ENCODE results near the gene NPC1L1. TPM values are rescaled to one million over a fixed set of nuclear protein-coding genes. Genes with fewer than 3 reads are reported as not detected.

The NPC1L1 gene
- polyA plus RNA-seq, 1 donor (not counting 4 experiments of a cell fraction or from before 2014, with no cell fraction given): 0.01 TPM

DNA sequence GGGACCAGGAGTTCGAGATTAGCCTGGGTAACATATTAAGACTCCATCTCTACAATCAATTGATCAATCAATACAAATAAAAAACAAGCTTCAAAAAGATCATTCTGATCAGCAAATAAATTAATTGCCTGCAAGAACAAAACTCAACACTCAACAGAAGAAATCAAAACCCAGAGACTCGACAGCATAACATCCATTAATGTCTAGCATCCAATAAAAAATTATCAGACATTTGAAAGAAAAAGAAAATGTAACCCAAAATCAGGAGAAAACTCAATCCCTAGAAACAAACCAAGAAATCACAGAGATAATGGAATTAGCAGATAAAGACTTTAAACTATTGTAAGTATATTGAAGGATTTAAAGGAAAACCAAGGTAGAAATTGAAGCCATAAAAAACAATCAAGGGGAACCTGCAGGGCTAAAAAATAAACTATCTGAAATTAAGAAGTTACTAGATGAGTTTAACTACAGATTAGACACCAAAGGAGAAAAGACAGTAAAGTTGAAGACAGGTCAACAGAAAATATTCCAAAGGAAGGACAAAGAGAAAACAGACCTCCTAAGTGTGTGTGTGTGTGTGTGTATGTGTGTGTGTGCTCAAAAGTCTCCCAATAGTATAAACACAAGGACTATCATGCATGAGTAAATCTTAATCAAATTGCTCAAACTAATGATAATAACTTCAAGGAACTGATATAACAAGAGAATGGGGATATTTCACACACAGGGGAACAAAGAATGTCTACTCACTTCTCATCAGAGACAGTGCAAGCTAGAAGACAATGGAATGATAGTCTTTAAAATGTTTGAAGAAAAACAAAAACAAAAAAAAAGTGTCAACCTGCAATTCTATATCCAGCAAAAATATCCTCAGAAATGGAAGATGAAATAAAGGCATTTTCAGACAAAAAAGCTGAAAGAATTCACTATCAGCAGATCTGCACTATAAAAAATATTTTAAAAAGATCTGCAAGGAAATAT is 58.3 kb downstream of the NPC1L1 start:
- no peak for DNase-seq (ENCODE audit: low read depth, low spot score)
- no peak overlapping the region for H3K27ac ChIP-seq (ENCODE audit: control insufficient read depth, insufficient read depth, low read length)
- H4K20me1 ChIP-seq (ENCODE audit: control insufficient read depth, extremely low read depth, insufficient read depth, low read length): no peaks in the 10 kb centered on the region
- no peak for FAIRE-seq
- H3K9me1 ChIP-seq (ENCODE audit: control insufficient read depth, extremely low read depth, insufficient read depth, low read length): no peaks in the 10 kb centered on the region
- no peak overlapping the region for H3K4me2 ChIP-seq (ENCODE audit: control insufficient read depth, extremely low read depth, insufficient read depth, low read depth, low read length)
- TF ChIP-seq, protein P1, sequence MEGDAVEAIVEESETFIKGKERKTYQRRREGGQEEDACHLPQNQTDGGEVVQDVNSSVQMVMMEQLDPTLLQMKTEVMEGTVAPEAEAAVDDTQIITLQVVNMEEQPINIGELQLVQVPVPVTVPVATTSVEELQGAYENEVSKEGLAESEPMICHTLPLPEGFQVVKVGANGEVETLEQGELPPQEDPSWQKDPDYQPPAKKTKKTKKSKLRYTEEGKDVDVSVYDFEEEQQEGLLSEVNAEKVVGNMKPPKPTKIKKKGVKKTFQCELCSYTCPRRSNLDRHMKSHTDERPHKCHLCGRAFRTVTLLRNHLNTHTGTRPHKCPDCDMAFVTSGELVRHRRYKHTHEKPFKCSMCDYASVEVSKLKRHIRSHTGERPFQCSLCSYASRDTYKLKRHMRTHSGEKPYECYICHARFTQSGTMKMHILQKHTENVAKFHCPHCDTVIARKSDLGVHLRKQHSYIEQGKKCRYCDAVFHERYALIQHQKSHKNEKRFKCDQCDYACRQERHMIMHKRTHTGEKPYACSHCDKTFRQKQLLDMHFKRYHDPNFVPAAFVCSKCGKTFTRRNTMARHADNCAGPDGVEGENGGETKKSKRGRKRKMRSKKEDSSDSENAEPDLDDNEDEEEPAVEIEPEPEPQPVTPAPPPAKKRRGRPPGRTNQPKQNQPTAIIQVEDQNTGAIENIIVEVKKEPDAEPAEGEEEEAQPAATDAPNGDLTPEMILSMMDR (optimal IDR thresholded peaks at IDR 0.05 in 1 of 3, IDR thresholded peaks at IDR 0.05 in 1 of 3, conservative IDR thresholded peaks at IDR 0.05 in 1 of 3; ENCODE audit: extremely low read depth in 1 of 3, insufficient read depth in 2 of 3, low read length in 3 of 3): no peak
- no peaks in the 10 kb centered on the region for H3K9me3 ChIP-seq (ENCODE audit: control insufficient read depth, low read depth, low read length)
- no peaks in the 10 kb centered on the region for H3K27me3 ChIP-seq (ENCODE audit: control insufficient read depth, extremely low read depth, insufficient read depth, low read length)
- H3K4me3 ChIP-seq (ENCODE audit: control insufficient read depth in 2 of 3, extremely low read depth in 1 of 3, insufficient read depth in 2 of 3, low read depth in 1 of 3, low read length in 3 of 3): no peak overlapping the region
- H2AFZ ChIP-seq (ENCODE audit: control insufficient read depth, low read length): no peak overlapping the region
- H3K79me2 ChIP-seq (ENCODE audit: control insufficient read depth, insufficient read depth, low read length): peaks cover 49% of the 10 kb centered on the region
- peaks cover 16 to 22% of the 10 kb centered on the region in 2 experiments for H3K36me3 ChIP-seq (ENCODE audit: control insufficient read depth in 2 of 2, extremely low read depth in 1 of 2, insufficient read depth in 2 of 2, low read length in 2 of 2)
- H3K4me1 ChIP-seq (ENCODE audit: control insufficient read depth, extremely low read depth, insufficient read depth, low read length): peaks cover 7% of the 10 kb centered on the region
- dilution Hi-C loops (cut with MboI; ENCODE audit: extremely low pct_ligation_motif_present, low sequenced_read_pairs): no loop called here
- H3K9ac ChIP-seq (ENCODE audit: control insufficient read depth, extremely low read depth, insufficient read depth, low read length): no peak overlapping the region

DNA sequence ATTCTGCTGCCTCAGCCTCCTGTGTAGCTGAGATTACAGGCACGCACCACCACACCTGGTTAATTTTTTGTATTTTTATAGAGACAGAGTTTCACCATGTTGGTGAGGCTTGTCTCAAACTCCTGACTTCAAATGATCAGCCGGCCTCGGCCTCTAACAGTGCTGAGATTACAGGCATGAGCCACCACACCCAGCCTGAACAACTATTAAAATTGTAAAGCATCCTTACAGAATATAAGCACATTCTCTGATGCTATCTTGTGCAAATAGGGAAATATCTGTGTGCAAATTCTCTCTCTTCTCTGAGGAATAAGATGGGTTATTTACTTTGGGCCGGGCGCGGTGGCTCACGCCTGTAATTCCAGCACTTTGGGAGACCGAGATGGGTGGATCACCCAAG is 63.2 kb downstream of the NPC1L1 start:
- peaks cover 20% of the 10 kb centered on the region for H3K4me1 ChIP-seq (ENCODE audit: control insufficient read depth, extremely low read depth, insufficient read depth, low read length)
- H3K4me2 ChIP-seq (ENCODE audit: control insufficient read depth, extremely low read depth, insufficient read depth, low read depth, low read length): no peak overlapping the region
- no peak for DNase-seq (ENCODE audit: low read depth, low spot score)
- H3K79me2 ChIP-seq (ENCODE audit: control insufficient read depth, insufficient read depth, low read length): peaks cover 41% of the 10 kb centered on the region
- dilution Hi-C loops (cut with MboI; ENCODE audit: extremely low pct_ligation_motif_present, low sequenced_read_pairs): no loop called here
- no peaks in the 10 kb centered on the region for H3K27me3 ChIP-seq (ENCODE audit: control insufficient read depth, extremely low read depth, insufficient read depth, low read length)
- no peaks in the 10 kb centered on the region for H3K9me3 ChIP-seq (ENCODE audit: control insufficient read depth, low read depth, low read length)
- no peak overlapping the region for H2AFZ ChIP-seq (ENCODE audit: control insufficient read depth, low read length)
- no peak for TF ChIP-seq EZH2 (IDR thresholded peaks at IDR 0.05; ENCODE audit: low read length)
- TF ChIP-seq, protein P1 (optimal IDR thresholded peaks at IDR 0.05 in 1 of 3, IDR thresholded peaks at IDR 0.05 in 1 of 3, conservative IDR thresholded peaks at IDR 0.05 in 1 of 3; ENCODE audit: extremely low read depth in 1 of 3, insufficient read depth in 2 of 3, low read length in 3 of 3): no peak
- peaks cover 9 to 17% of the 10 kb centered on the region in 2 experiments for H3K36me3 ChIP-seq (ENCODE audit: control insufficient read depth in 2 of 2, extremely low read depth in 1 of 2, insufficient read depth in 2 of 2, low read length in 2 of 2)
- no peaks in the 10 kb centered on the region for H3K9me1 ChIP-seq (ENCODE audit: control insufficient read depth, extremely low read depth, insufficient read depth, low read length)
- H3K27ac ChIP-seq (ENCODE audit: control insufficient read depth, insufficient read depth, low read length): no peak overlapping the region
- H3K9ac ChIP-seq (ENCODE audit: control insufficient read depth, extremely low read depth, insufficient read depth, low read length): no peak overlapping the region
- H4K20me1 ChIP-seq (ENCODE audit: control insufficient read depth, extremely low read depth, insufficient read depth, low read length): peaks cover 2% of the 10 kb centered on the region
- FAIRE-seq: no peak
- no peak overlapping the region for H3K4me3 ChIP-seq (ENCODE audit: control insufficient read depth in 2 of 3, extremely low read depth in 1 of 3, insufficient read depth in 2 of 3, low read depth in 1 of 3, low read length in 3 of 3)

Data from keratinocyte (primary cell).